HG03520 (cell line): ENCODE data around the gene GPC3.
"Not testable (repeated sequence)": the region's sequence is repeated elsewhere in the genome, so short reads cannot be mapped to it uniquely, and the experiment has no call there.

Experiments used
- ATAC-seq: cut with Tn5 transposase; IDR thresholded peaks from one replicate; pipeline ENCODE4 v1.9.1; 2021; ENCODE audit warnings: mild to moderate bottlenecking, moderate library complexity; ENCODE audit not compliant: unreplicated experiment

The GPC3 gene

DNA sequence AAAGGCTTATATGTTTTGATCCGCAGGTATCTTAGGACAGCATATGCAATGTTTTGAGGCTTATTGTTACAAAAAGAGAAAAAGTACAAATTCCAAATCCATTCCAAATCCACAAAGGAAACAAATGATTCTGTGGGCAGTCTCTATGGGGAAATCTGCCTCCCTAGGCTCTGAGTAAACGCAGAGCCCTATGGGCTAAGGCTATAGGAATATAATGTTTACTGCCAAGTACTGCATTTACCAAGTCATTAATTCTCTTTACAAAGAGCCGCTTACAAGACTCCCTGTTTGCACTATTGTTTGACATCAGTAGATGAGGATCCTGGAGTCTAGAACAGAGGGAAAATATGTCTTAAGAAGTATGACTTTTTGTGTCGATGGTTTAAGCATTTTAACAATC is 357.7 kb downstream of the GPC3 start:
- ATAC-seq = no peak

DNA sequence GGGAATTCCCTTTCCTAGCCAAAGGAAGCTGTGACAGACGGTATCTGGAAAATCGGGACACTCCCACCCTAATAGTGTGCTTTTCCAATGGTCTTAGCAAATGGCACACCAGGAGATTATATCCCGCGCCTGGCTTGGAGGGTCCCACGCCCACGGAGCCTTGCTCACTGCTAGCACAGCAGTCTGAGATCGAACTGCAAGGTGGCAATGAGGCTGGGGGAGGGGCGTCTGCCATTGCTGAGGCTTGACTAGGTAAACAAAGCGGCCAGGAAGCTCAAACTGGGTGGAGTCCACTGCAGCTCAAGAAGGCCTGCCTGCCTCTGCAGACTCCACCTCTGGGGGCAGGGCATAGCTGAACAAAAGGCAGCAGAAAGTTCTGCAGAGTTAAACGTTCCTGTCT is 364.0 kb downstream of the GPC3 start:
- not testable (repeated sequence) for ATAC-seq

DNA sequence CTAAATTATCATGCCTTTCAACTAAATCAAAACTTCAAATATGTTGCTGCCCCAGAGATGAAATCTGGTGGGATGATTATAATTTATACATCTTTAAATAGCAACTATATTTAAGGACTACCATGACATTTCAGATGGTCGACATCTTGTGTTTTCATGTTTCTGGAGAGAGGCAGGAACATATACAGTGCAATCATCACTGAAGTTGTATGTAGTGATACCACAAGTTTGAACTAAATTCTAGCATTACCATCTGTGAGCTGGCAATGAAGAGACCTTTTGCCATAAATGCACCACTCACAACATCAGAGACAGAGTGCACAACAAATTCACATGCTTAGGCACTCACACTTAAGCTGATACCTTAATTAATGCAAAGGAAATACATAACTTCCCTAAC is 373.7 kb downstream of the GPC3 start:
- ATAC-seq = no peak

DNA sequence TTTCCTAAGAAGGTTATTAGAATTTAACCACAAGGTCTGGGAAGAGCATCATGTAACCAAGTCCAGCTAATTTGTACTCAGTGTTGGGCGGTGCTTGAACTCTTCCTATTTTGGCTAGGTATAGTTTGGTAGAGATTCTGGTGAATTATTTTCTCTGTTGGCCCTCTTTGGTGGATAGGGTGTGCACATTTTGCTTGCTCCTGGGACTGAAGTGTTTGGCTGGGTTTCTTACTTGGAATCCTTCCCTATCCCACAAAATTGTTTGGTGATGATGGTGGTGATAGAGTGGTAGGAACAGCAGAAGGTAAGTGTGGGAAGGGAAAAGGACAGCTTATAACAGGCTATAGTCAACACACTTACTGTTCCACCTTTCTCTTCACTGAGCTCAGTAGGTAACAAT is 375.3 kb downstream of the GPC3 start:
- ATAC-seq = no peak

DNA sequence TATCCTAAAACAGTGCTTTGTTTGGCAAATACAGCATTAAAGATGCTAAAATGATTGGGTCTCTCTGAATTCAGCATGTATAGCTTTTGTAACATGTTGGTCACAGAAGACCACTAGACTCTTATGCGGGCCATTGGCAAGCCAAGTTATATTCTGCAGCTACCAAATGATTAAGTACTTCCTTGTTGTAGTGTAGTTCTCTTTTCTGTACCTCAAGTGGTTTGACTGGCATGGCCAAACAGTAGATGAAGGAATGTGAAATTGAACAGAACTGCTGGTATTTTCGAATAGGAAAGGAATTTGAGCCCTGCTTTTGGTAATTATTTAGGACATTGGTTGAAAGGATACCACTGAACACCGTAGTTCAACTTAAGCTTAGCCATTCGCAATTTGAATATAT is 376.2 kb downstream of the GPC3 start:
- no peak for ATAC-seq

DNA sequence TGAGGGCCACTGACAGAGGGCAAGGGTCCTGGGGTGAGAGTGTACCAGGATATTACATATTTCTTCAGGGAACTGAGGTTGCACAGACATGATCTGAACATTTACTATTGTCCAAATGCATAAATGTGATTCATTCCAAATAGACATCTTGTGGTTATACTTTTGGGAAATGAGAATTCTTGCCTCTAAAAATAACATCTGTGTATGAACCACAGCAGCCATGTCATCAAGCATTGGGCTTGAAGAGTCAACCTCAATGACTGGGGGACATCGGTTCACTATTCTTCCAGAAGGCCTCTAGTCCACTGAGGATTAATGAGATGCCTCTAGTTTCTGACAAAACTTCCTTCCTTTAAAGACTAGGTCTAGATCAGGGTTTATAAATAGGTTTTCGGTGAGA is 377.0 kb downstream of the GPC3 start:
- no peak for ATAC-seq

DNA sequence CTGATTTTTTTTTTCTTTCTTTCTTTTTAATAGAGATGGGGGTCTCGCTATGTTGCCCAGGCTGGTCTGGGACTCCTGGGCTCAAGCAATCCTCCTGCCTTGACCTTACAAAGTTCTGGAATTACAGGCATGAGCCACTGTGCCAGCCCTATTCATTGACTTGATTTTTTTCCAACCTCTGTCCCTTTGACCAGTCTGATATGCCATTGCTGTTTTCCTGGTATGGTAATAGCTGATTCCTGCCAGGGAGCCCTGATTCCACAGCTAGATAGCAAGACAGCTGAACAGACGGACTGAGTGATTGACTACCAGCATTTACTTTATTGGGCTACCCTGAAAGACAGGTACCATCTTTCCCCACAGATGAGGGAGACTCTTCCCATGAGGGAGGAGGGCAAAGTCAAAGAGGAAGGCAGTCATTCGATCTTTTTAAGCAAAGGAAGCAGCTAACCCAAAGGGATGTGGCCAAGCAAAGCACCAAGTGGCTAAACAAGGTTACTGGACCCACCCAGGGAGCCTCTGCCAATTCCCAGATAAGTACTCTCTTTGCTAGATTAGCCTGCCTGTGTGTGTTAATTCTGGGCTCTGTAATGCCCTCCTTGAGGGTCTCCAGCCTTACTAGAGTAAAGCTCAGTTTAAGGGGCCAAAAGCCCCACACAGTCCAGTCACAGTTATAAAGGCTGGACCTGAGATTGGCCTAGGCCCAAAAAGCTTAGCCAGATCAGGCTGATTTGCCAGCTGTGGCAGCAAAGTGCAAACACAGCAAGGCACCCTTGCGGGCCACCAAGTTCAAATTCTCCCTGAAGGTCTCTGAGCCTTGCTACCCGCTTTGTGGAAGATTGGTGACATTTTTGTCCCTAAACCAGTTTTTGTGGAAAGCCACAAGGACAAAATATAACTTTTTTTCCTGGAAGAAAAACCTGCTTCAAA is 377.7 kb downstream of the GPC3 start:
- no peak for ATAC-seq

DNA sequence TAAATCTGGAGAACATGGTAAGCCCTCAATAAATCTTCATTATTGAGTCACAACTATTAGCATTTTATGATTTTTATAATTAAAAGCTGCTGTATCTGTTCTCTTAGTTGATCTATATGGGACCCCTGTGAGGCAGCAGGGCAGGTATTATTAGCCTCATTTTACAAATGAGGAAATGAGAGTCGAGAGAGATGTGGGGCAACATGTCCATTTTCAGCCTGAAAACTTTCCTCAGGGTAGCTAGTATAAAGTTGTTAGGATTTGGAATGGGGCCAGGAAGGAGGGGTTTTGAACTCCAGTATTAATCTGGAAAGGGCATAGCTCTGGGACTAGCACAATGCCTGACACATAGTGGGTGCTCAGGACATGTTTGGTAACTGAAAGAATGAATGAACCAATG is 378.4 kb downstream of the GPC3 start:
- no peak for ATAC-seq

DNA sequence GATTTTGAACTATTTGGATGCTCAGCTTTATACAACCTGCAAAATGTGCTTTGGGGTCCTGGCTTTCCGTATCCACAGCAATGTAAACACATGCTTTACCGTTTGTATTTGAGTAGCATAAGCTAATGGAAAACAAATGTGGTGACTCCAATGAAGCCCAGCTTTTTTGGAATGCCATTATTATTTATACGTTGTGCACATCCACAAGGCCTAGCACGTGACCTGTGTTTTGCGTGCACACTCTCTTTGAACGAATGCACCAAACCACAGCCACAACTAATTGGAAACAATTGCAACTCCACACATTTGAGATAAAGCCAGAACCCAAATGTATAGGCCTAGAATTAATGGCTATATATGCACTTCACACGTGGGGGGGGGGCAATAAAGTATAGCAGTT is 380.6 kb downstream of the GPC3 start:
- ATAC-seq = no peak

DNA sequence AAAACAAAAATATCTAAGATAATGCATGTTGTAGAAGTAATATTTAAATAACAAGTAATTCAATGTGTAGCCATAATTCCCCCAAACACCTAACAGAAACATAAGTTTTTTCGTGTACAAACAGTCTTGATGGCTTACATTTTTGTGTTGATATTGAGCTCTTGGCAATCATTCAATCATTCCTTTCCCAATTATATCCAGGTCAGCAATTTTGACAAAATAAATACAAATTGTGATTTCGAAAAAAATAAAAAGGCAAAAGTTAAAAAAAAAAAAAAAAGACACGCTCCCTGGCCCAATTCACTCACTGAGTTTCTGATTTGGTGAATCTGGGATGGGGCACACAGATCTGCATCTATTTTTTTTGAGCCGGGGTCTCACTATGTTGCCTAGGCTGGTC is 382.5 kb downstream of the GPC3 start:
- no peak for ATAC-seq

DNA sequence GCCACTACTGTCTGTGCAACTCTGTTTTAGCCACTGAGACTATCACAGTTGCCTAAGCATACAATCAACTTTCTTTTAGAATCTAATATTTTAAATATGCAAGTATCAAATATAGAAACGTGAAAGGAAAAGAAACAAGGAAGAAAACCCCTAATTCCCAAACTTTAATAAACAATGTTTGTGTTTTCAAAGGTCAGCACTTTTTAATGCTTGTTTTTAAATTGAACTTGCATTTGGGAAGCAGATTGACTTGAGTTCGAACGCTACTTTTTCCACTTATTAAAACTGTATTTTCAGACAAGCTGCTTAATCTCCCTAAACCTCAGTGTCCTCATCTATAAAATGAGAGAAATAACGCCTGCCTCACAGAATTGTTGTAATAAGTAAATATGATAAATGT is 384.3 kb downstream of the GPC3 start:
- ATAC-seq = no peak

DNA sequence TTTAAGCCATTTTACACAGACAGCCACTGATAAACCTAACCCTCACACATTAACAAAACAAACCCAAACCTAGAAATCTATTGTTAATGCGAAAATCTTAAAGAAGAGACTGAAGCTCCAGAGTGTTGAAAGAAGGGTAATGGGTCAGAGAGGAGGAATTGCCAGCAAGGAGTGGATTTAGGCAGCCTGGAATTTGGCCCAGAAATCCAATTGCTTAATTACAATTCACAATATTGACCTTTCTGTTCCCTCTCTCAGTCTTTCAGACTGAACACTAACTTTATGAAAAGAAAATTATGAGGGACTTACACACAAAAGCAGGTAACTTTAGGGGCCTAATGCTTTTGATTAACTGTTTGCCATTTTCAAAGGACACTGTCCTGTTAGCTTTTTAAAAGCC is 384.9 kb downstream of the GPC3 start:
- no peak for ATAC-seq

DNA sequence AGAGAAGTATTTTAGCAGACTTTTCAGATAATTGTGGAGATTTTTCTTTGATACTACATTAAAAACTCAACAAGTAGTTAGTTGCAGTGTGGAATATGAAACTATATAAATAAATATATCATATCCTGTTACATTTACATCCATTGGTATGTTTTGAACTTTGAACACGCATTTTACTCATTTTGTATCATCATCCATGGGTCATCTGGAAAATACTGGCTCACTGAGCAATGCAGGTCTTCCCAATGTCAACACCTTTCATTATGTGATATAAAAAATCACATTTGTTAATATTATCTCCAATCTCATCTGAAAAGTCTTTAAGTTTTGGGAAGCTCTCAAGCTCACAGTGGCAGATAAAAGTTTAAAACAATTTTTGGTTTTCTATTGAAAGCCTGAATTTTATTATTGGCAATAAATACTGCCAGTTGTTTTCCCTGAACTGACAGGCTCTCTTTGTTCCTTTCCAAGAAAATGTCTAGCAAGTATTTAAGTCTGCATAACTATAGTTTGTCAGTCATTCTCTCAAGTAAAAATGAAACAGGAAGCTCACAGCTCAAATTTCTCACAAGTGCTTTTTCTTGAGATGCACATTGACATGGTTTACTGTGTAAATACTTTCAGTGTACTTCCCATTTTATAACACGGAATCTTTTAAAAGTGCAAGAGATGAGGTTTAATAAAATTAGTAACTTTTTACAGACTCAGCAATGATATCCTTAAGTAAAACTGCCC is 386.6 kb downstream of the GPC3 start:
- no peak for ATAC-seq

DNA sequence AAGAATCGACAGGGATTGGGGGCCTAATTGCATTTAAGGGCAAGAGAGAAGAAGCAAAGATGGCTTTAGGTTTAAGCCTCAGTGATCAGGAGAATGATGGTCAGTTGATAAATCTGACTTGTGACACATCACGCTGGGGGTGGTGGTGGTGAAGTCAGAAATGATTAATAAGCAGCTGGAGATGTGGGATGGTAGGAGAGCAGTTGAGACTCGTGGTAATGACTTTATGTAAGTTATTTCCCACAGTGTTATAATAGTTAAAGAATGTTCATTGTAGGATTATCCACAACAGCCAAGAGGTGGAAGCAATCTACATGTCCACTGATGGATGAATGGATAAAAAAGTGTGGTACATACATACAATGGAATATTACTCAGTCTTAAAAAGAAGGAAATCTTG is 391.2 kb downstream of the GPC3 start:
- ATAC-seq = no peak

DNA sequence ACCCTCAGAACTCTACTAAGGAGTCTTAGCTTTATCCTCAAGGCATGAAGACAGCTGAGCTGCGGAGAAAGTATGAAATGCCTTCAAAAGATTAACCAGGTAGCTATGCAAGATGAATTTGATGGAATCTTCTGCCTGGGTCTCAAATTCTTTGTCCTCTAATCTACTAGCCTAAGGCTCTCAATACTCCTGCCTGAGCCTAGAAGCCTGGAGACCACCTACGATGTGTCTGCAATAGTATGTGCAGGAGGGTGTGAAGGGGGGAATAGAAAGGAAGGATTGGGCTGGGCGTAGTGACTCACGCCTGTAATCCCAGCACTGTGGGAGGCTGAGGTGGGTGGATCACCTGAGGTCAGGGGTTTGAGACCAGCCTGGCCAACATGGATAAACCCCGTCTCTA is 391.9 kb downstream of the GPC3 start:
- ATAC-seq = no peak

DNA sequence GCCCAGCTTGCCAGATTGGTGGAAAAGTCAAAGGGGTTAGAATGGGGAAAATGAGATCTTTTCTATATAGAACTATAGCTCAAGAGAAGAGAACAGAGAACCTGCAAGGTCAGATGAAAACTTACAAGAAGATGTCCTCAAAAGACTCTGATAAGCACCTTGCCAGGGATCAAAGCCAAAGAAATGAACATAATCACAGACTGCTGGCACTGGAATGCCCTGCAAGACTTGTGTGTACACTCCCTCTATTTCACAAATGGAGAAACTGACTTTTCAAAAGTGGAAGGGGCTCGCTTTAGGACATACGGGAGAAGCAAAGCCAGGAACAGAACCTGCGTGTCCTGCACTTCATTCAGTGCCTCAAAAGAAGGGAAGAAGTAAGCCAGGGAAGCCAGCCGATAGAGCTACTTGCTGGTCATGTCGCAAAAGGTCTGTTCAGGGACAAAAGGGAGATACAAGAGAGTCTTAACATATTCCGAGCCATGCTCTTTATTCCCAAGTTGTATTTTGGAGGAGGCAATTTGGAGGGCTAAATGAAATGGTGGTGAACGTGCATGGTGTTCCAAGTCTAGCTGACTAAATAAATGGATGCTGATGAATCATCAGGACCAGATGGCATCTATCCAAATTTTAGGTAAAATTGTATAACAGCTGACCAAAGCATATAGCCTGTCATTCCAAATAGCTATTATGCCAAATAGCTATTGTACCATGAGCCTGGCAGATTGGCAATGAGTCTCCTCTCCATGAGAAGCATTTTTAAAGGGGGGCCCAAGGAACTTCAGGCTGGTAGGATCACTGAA is 394.5 kb downstream of the GPC3 start:
- no peak for ATAC-seq

DNA sequence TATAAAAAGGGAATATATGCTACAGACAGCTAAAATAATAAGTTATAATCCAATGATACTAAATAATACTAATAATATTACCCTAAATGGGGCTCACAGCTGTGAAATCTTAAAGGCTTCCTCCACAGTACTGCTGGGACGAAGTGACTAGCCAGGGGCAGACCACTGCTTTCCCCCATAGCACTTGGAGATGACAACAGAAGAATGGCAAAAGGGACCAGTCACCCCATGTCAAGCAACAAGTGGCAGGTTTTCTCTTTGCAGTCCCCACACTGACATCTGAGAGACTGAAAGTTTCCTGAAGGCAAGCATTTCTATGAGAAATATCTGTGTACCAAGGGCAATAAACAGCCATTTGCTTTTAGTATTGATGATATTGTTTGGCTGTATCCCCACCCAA is 396.6 kb downstream of the GPC3 start:
- ATAC-seq = no peak

DNA sequence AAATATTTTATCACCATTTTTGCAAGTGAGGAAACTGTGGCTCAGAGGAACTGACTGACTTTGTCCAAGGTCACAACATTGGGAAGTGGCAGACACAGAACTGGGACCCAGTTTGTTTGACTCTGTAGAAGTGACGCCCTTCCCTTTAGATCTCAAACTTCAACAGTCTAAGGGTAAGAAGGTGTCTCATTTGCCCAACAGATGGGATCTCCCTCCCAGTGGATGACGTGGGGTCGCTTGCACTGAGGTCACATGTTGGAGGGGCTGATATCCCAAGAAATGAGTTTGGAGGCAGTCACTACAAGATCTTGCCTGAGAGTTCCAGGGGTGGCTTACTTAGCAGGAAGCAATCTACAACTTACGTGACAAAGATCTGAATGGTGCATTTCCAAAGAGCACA is 397.6 kb downstream of the GPC3 start:
- ATAC-seq = no peak

DNA sequence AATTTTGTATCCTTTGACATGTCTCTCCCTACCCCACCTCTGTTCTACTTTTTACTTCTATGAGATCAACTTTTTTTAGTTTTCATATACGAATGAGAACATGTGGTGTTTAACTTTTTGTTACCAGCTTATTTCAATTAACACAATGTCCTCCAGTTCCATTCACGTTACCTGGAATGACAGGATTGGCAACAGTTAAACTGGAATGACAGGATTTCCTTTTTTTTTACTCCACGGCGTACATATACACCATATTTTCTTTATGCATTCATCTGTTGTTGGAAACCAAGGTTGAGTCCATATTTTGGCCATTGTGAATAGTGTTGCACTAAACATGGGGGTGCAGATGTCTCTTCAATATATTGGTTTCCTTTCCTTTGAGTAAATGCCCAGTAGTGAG is 398.3 kb downstream of the GPC3 start:
- no peak for ATAC-seq

DNA sequence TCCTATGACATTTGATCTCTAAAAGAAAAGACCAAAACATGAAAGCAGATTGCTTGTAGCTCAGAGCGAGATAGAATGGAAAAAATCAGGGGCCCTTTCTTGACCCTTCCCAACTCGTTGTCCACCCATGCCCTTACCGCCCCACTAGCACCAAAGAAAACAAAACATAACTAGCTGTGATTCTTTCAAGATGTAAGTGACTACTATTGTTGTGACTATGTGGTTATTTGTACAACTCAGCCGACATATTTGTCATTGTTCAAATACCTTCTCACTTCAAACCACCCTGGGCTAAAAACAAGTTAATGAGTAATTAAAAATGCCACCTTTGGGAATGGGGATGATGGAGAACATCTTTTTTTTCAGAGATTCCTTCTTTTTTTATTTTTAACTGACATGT is 399.0 kb downstream of the GPC3 start:
- ATAC-seq = no peak

DNA sequence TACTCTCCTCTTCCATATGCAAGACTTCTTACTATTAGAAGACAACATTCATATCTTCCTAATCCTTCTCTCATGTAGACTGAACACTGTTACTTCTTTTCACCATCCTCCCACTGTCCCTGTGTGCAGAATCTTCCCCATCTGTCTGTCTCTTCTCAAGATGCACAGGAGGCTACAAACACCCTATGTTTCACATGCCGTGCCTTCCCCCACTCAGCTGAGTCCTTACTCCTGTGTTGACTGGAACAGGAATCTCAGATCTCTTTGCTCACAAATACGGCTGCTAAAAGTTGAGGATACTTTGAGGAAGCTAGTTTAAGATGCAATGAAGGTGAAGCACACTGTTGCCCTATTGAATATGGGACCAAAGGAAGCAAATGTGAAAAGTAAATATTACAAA is 401.6 kb downstream of the GPC3 start:
- no peak for ATAC-seq

DNA sequence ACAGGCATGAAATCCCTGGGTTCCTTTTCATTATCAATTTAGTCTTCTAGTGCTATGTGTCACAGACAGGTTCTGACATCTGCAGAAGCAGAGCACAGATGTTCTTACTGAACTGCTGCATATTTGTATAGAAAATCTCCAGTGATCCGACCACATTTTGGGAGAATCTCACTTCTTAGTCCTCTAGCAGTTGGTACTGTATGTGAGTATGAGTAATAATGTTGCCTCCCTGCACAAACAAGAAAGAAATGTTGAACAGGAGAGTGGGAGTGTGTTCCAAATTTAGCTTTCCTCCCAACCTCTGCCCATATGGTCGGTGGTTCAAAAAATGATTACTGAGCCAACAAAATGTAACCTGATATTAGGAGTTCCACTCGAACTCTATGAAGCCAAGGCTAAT is 404.8 kb downstream of the GPC3 start:
- ATAC-seq = no peak
